Activated naive CD4-positive, alpha-beta T cell treated with Interleukin-2 at 50 U/mL for 16 hours (primary cell): ENCODE results near the gene CEP85.
"Not testable (repeated sequence)": the region's sequence is repeated elsewhere in the genome, so short reads cannot be mapped to it uniquely, and the experiment has no call there.

Experiments
- DNase-seq: peaks from one replicate; pipeline ENCODE4 v3.0.0-alpha.2; 2020

Gene CEP85

DNA sequence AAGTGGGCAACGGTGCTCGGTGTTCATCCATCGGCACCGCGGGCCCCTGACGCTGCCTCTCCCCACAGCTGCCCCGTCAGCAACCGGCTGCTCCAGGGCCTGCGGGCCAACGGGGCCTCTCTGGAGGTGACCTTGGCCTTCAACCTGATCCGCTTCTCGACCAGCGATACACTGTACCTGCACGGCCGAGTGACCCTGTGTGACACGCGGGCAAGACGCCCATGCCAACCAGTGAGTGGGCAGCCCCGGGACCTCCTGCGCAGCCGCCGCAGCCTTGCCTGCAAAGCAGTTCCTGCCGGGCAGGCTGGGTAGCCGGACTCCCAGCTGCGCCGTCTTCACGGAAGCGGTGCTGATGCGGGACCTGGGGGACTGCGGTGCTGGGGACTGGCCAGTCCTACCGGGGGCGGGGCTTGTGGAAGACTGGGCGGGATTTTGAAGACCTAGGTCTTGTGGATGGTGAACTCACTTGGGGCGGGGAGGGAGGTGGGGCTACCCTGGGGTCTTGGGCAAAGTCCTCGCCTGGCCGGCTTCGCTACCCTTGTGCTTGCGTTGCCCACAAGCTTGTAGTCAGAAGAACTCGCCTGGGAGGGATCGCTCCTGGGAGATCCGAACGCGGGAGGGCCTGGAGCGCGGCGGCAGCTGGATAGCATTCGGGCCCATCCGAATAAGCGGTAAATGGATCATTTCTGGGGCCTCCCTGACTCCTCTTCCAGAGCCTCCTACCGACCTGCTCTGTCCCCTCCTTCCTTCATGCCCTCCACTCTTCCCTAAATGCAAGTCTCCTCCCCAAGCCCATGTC, 8.8 kb upstream of the CEP85 start:
- peak; percentile 52 for DNase-seq

GRCh38 chr1:26230682-26231081, 3.3 kb upstream of the CEP85 start:
- not testable (repeated sequence) for DNase-seq

DNA sequence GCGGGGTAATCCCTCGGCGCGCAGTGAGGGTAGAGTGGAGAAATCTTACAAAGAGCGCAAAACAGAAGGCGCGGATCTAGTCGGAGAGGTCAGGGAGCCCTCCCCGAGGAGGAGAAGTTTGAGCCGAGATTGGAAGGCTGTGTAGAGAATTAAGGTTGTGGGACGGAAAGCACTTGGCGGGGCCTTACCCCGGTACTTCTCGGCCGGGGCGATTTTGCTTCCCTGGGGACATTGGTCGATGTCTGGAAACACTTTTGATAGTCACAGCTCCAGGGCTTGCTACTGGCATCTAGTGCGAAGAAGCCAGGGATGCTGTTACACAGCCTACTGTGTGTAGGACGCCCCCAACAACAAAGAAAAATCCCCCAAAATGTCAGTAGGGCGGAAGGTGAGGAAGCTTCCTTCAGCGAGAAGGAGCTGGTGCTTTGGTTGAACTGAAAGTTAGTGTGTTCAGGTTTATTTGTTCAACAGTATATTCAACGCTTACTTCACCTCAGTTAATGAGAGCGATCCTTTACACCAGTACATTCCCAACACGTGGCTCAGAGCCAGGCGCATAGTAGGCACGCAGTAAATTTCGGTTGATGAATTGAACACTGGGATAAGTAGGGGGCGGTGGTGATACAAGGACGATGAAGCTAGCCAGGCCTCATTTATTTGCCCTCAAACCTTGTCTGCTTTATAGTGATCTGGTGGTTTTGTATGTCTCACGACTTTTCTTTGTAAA, 807 bp downstream of the CEP85 start:
- peak; percentile 16 for DNase-seq

DNA sequence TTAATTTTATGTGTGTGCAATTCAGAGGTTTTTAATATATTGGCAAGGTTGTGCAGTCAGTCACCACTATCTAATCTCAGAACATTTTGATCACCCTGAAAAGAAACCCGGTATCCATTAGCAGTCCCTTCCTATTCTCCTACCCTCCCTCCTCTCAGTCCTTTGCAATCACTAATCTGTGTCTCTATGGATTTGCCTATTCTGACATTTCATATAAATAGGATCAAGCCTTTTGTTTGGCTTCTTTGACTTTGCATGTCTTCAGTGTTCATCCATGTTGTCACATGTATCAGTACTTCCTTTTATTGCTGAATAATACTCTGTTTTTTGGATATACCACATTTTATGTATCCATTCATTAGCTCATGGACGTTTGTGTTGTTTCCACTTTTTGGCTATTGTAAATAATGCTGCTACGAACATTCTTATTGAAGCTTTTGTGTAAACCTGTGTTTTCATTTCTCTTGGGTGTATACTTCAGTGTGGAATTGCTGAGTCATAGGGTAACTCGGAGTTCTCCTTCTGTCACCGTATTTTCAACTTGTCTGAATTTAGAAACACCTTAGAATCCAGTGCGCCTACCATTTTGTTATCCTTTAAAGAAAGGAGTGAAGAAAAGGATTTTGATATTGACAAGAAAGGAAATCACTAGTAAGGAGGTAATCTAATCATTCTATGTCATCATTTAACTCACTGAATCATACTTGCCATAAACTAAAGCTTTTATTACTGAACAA, 3.4 kb downstream of the CEP85 start:
- no peak for DNase-seq

GRCh38 chr1:26239936-26240335, 5.9 kb downstream of the CEP85 start:
- no peak for DNase-seq

DNA sequence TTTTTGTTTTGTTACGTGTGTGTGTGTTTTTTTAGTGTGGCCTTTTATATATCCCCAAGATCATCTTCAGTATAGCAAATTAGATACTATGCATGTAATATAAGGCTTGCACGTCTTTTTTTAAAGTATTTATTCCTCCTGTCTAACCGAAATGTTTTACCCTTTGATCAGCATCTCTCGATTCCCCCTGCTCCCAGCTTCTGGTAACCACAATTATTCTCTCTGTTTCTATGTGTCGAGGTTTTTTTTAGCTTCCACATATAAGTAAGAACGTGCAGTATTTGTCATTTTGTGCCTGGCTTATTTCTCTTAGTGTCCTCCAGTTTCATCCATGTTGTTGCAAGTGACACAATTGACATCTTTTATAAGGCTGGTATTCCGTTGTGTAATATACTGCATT, 18.7 kb downstream of the CEP85 start:
- DNase-seq: no peak

- DNase-seq: no peak
Observed at GRCh38 chr1:26254404-26254803, 20.4 kb downstream of the CEP85 start.

DNA sequence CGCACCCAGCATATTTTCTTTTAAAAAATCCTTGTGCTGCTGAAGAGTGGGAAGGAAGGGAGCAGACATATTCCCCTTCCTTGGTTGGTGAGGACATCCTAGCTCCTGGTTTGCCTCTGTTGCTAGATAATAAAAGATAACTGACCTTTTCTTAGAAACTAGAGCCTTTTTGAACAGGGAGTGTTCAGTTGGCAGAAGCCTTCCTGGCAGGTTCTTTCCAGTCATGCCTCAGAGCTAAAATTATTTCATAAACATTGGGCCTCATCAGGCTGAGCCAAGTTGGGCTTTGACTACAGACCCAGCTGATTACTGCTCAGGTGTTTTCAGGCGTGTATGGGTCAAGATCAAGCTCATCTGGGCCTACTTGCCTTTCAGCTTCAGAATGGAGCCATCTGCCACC, 23.2 kb downstream of the CEP85 start:
- DNase-seq: no peak

- DNase-seq: no peak
Observed at GRCh38 chr1:26259005-26259404, 25.0 kb downstream of the CEP85 start.

- DNase-seq: no peak
Observed at GRCh38 chr1:26259578-26259977, 25.6 kb downstream of the CEP85 start.

GRCh38 chr1:26263212-26263611, 29.2 kb downstream of the CEP85 start:
- DNase-seq: no peak

- DNase-seq: no peak
Observed at GRCh38 chr1:26265405-26265804, 31.4 kb downstream of the CEP85 start.

DNA sequence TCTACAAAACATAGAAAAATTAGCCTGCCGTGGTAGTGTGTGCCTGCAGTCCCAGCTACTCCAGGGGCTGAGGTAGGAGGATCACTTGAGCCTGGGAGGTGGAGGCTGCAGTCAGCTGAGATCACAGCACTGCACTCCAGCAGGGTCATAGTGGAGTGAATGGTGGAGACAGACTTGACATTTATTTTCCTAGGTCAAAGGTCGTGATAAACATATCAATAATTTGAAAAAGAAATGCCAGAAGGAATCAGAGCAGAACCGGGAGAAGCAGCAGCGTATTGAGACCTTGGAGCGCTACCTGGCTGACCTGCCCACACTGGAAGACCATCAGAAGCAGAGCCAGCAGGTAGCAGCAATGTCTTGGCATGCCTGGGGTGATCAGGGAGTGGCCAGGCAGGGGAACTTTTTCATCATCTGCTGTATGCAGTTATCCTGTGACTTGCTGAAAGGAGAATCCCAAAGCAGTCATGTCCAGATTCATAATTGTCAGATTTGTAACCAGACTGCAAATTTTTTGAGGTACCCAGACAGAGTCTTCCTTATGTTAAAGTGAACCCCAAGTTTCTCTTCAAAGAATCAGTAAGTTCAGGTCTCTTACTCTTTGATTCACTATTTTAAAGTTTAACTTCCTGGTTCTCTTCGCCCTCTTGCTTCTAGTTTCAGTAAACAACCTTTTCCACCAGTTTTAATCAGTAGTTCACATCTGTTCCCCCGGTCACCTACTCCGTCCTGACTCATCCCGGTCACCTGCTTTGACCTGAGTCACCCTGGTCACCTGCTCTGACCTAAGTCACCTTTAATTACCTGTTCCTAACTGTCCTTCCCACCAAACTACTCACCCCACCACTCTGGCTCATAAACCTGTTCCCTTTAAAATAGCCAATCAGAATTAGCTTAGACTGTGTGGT, 34.5 kb downstream of the CEP85 start:
- DNase-seq: no peak

DNA sequence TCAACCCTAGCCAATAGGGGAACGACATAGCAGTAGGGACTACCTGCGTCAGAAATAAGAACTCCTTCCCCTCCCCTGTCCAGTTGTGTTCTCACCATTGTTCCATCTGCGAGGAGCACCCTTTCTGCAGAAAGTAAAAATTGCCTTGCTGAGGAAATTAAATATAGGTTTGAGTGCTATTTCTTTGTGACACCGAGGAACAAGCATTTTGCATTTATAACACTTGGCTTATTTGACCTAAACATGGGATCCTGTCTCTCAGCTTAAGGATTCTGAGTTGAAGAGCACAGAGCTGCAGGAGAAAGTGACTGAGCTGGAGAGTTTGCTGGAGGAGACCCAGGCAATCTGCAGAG, 35.2 kb downstream of the CEP85 start:
- DNase-seq: no peak

- DNase-seq: no peak
Observed at GRCh38 chr1:26274801-26275425, 40.9 kb downstream of the CEP85 start.

- DNase-seq: peak; percentile 78
Observed at GRCh38 chr1:26275580-26276431, 41.8 kb downstream of the CEP85 start.

DNA sequence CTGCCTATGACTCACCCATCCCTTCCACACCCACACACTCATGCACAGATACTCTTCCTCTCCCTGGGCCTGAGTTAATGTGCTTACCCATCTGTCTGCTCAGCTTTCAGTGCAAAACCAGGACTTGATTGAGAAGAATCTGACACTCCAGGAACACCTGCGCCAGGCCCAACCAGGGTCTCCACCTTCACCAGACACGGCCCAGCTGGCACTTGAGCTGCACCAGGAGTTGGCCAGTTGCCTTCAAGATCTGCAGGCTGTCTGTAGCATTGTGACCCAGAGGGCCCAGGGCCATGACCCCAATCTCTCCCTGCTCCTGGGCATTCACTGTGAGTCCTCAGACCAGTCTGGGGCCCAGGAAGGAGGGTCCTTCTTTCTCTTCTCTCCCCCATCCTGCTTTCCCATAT, 42.4 kb downstream of the CEP85 start:
- DNase-seq: no peak

GRCh38 chr1:26277261-26277661, 43.3 kb downstream of the CEP85 start:
- no peak for DNase-seq

DNA sequence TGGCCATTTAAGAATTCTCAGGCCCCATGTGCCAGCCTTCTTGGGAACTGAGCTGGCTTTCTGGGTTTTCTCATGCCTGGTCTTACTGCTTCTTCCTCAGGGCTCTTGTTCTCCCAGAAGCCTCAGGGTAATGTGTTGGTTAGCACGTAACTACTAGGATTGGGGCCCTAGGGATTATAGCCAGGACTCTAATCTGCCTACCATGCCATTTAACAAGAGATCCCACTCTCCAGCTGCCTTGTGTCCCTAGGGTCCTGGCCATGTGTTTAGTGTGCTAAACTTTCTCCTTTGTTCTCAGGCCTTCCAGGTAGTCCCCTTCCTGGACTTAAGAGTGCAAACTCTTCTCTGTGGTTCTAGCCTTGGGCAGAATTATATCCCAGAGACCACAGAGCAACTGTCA, 43.7 kb downstream of the CEP85 start:
- no peak for DNase-seq

- DNase-seq: peak; percentile 19
Observed at GRCh38 chr1:26278303-26278702, 44.3 kb downstream of the CEP85 start.
